Measurements from ENCODE around the gene ATXN2. TPM values are rescaled to one million over a fixed set of nuclear protein-coding genes. Genes with fewer than 3 reads are reported as not detected.

ATXN2 gene
- total and polyA plus RNA-seq, 9 of the 15 experiments (the other 6 are each of a cell fraction or from before 2014, with no cell fraction given) = 16.8 to 67.8 (median 29.3) TPM

GRCh38 chr12:111437816-111438454 lies 161.2 kb downstream of the ATXN2 start (continued):
- TF ChIP-seq ZBTB12 (CRISPR knock-in tag; IDR thresholded peaks at IDR 0.05) (peak; percentile 63; the same call in 1 of the 2 replicates), ARID4B (CRISPR knock-in tag; IDR thresholded peaks at IDR 0.05) (no peak), MITF (IDR thresholded peaks at IDR 0.05) (no peak), TAF9B (IDR thresholded peaks at IDR 0.05; ENCODE audit: partially characterized antibody) (no peak), DACH1 (IDR thresholded peaks at IDR 0.05; ENCODE audit: partially characterized antibody) (no peak), PREB (CRISPR knock-in tag; IDR thresholded peaks at IDR 0.05) (no peak), POLR3G (IDR thresholded peaks at IDR 0.05; ENCODE audit: extremely low read depth, insufficient read length, insufficient replicate concordance) (no peak), HES1 (IDR thresholded peaks at IDR 0.05; ENCODE audit: low read depth) (no peak), TCF7 (IDR thresholded peaks at IDR 0.05; ENCODE audit: borderline replicate concordance) (no peak), TAF1 (IDR thresholded peaks at IDR 0.05; ENCODE audit: control insufficient read depth, extremely low read depth, insufficient read depth, low read length, severe bottlenecking) (no peak), RREB1 (CRISPR knock-in tag; IDR thresholded peaks at IDR 0.05) (0 out of 2 replicates have a peak, but pooled peaks have one; percentile 29)

All from K562 (cell line).